Caki2 (cell line): ENCODE measurements around the gene MED16. TPM values are rescaled to one million over a fixed set of nuclear protein-coding genes. Genes with fewer than 3 reads are reported as not detected.
A peak's percentile ranks its signal among the peaks of the same experiment; 100 is the strongest.
"Not testable (repeated sequence)": the region's sequence is repeated elsewhere in the genome, so short reads cannot be mapped to it uniquely, and the experiment has no call there.

Experiments used
- DNase-seq: peaks from one replicate; pipeline ENCODE4 v3.0.0-alpha.2; 2015; ENCODE audit warnings: low read depth
- in situ Hi-C: cut with HindIII; loops from 2 replicates; pipeline ENCODE4 v1.10.0; 2016; ENCODE audit warnings: low sequenced_read_pairs, low pct_unique_long_range_greater_than_20kb, mixed read lengths
- total RNA-seq: library from RNA; depleted of rRNA; stranded (reverse); fragments of >200 nt; shearing (Covaris generic); gene quantifications from 2 replicates; pipeline ENCODE4 v1.2.3, GENCODE V29; 2014; ENCODE audit warnings: low replicate concordance; rRNA removed

Gene MED16
- total RNA-seq, 1 experiment from 2014 or later, result 17.3 TPM

- no peak for DNase-seq
- in situ Hi-C loops, result no loop called here
Measured at GRCh38 chr19:825897-826644, 66.9 kb downstream of the MED16 start.

GRCh38 chr19:824885-825284 lies 68.1 kb downstream of the MED16 start:
- DNase-seq, result no peak
- in situ Hi-C loops, result no loop called here

- peak; percentile 30 for DNase-seq
Measured at GRCh38 chr19:823565-824121, 69.3 kb downstream of the MED16 start.

DNA sequence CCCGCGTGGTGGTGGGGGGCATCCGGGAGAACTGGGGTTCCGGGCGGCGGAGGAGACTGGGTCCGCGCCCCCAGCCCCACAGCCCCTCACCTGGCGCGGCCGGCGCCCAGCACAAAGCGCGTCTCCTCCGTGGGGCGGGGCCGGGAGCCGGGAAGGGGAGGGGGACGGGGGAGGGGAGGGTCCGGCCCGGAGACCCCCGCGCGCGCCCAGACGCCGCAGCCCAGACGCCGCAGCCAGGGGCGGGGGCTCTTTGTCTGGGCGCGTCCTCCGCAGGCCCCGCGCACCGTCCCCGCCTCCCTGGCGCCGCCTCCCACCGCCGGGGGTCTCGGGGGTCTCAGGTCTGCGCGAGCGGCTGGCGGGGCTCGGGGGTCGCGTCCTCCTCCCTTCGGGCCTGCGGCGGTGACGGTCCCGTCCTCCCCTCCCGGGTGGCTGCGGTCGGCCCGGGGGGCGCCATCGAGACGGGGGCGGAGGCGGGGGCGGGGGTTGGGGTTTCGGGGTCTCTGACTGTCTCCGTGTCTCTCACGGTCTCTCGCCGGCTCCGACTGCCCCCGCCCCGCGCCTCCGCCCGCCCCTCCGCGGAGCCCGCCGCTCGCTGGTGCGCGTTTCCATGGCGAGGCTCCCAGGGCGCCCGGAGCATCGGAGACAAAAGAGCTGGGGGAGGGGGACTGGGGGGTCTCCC lies 71.0 kb downstream of the MED16 start, which contains the start of gene PLPPR3:
TSS of gene PLPPR3 (minus strand) at position 131 of the 679 bp plus-strand sequence. CDS start 396 bp downstream, outside the sequence.
- DNase-seq, result no peak
- in situ Hi-C loops, result no loop called here

More at GRCh38 chr19:823565-824121, 69.3 kb downstream of the MED16 start:
- in situ Hi-C loops, result no loop called here

GRCh38 chr19:821231-821824 lies 71.7 kb downstream of the MED16 start:
- DNase-seq, result no peak
- in situ Hi-C loops, result no loop called here

- not testable (repeated sequence) for DNase-seq
Measured at GRCh38 chr19:820212-820611, 72.8 kb downstream of the MED16 start.

More at GRCh38 chr19:820212-820611, 72.8 kb downstream of the MED16 start:
- in situ Hi-C loops, result not testable (repeated sequence)

Other genes with a start within 250 kb of the MED16 start
- gene RNF126, start 230.0 kb downstream of the MED16 start, total RNA-seq, result 21.3 and 30.9 TPM in 2 replicates
- gene FSTL3, start 216.8 kb downstream of the MED16 start, total RNA-seq, result 83.8 and 95.5 TPM in 2 replicates
- gene PRSS57, start 197.7 kb downstream of the MED16 start, total RNA-seq, result 2.0 TPM in 1 of 2 replicates, not detected in the other
- 14.1 and 20.5 TPM in 2 replicates for gene PALM, start 184.3 kb downstream of the MED16 start, total RNA-seq
- gene MISP, start 142.1 kb downstream of the MED16 start, total RNA-seq, result 3.9 and 9.6 TPM in 2 replicates
- gene PTBP1, start 95.7 kb downstream of the MED16 start, total RNA-seq, result 136 and 182 TPM in 2 replicates
- gene PLPPR3, start 71.2 kb downstream of the MED16 start, total RNA-seq, result 3.1 and 13.6 TPM in 2 replicates
- not detected in 2 replicates for gene AZU1, start 65.3 kb downstream of the MED16 start, total RNA-seq
- gene PRTN3, start 52.2 kb downstream of the MED16 start, total RNA-seq, result 0.14 TPM in 1 of 2 replicates, not detected in the other
- not detected in 2 replicates for gene ELANE, start 40.9 kb downstream of the MED16 start, total RNA-seq
- 6.8 and 9.9 TPM in 2 replicates for gene CFD, start 33.5 kb downstream of the MED16 start, total RNA-seq
- gene RNU6-9, start 297 bp upstream of the MED16 start, total RNA-seq, result not detected in 2 replicates
- 6.2 and 34.0 TPM in 2 replicates for gene R3HDM4, start 20.0 kb upstream of the MED16 start, total RNA-seq
- not detected in 2 replicates for gene KISS1R, start 24.1 kb upstream of the MED16 start, total RNA-seq
- 7.8 and 12.2 TPM in 2 replicates for gene ARID3A, start 32.8 kb upstream of the MED16 start, total RNA-seq
- 99.1 and 111 TPM in 2 replicates for gene WDR18, start 91.2 kb upstream of the MED16 start, total RNA-seq
- not detected in 2 replicates for gene GRIN3B, start 107.2 kb upstream of the MED16 start, total RNA-seq
- gene TMEM259, start 127.9 kb upstream of the MED16 start, total RNA-seq, result 61.5 and 120 TPM in 2 replicates
- gene RNU6-2, start 128.3 kb upstream of the MED16 start, total RNA-seq, result not detected in 2 replicates
- 78.5 and 93.1 TPM in 2 replicates for gene CNN2, start 133.4 kb upstream of the MED16 start, total RNA-seq
- gene ABCA7, start 146.9 kb upstream of the MED16 start, total RNA-seq, result 10.5 and 32.1 TPM in 2 replicates
- 17.3 and 36.7 TPM in 2 replicates for gene ARHGAP45, start 174.0 kb upstream of the MED16 start, total RNA-seq
- gene POLR2E, start 202.2 kb upstream of the MED16 start, total RNA-seq, result 119 and 180 TPM in 2 replicates
- 693 and 719 TPM in 2 replicates for gene GPX4, start 210.8 kb upstream of the MED16 start, total RNA-seq